Natural killer cell (primary cell): Measurements from ENCODE around the gene TMEM52B. TPM values are rescaled to one million over a fixed set of nuclear protein-coding genes. Genes with fewer than 3 reads are reported as not detected.

Source experiments
- ATAC-seq, 3 donors: fragments of 150-1000 bp in 2 of 3; fragments of 200-7000 bp in 1 of 3; cut with Tn5 transposase; 1 replicate in 1 of 3; 2 replicates in 2 of 3; pipeline ENCODE4 v1.10.0; 2021; ENCODE audit warnings: mild to moderate bottlenecking in 2 of 3, moderate library complexity in 2 of 3
- DNase-seq, 2 donors: peaks; one replicate each; pipeline versions ENCODE4 v3.0.0 to v3.0.0-alpha.2; 2013 to 2021; ENCODE audit warnings: mixed read lengths in 1 of 2
- H3K27ac ChIP-seq: one replicate; pipeline ENCODE4 v1.5.1; 2013; ENCODE audit warnings: mild to moderate bottlenecking, low read length
- H3K27me3 ChIP-seq: one replicate; pipeline ENCODE4 v1.6.1; 2013; ENCODE audit warnings: low read length; ENCODE audit not compliant: control insufficient read depth, insufficient read depth
- H3K36me3 ChIP-seq: one replicate; pipeline ENCODE4 v1.6.1; 2013; ENCODE audit warnings: low read length; ENCODE audit not compliant: control insufficient read depth, insufficient read depth
- H3K4me1 ChIP-seq: one replicate; pipeline ENCODE4 v1.6.1; 2013; ENCODE audit warnings: low read length; ENCODE audit not compliant: control insufficient read depth, insufficient read depth
- H3K4me3 ChIP-seq: one replicate; pipeline ENCODE4 v1.5.1; 2013; ENCODE audit warnings: low read length
- H3K9me3 ChIP-seq: one replicate; pipeline ENCODE4 v1.6.1; 2013; ENCODE audit warnings: low read length; ENCODE audit not compliant: control insufficient read depth, insufficient read depth
- H3K27ac Mint-ChIP-seq, 2 donors: one replicate each; pipeline ENCODE4 v1.8.0; 2022; ENCODE audit warnings: mild to moderate bottlenecking in 2 of 2, mixed read lengths in 2 of 2, moderate library complexity in 1 of 2
- H3K27me3 Mint-ChIP-seq, 2 donors: one replicate each; pipeline ENCODE4 v1.8.0; 2022; ENCODE audit warnings: low read depth in 2 of 2, mixed read lengths in 2 of 2
- H3K36me3 Mint-ChIP-seq: one replicate; pipeline ENCODE4 v1.8.0; 2022; ENCODE audit warnings: mixed read lengths
- H3K4me1 Mint-ChIP-seq, 2 donors: one replicate each; pipeline ENCODE4 v1.8.0; 2022; ENCODE audit warnings: mixed read lengths in 2 of 2
- H3K4me3 Mint-ChIP-seq: one replicate; pipeline ENCODE4 v1.8.0; 2022; ENCODE audit warnings: mild to moderate bottlenecking, moderate library complexity, mixed read lengths
- H3K9me3 Mint-ChIP-seq, 2 donors: one replicate each; pipeline ENCODE4 v1.8.0; 2022; ENCODE audit warnings: mixed read lengths in 2 of 2
- CTCF ChIP-seq: fragments of 200-600 bp; IDR thresholded peaks from one replicate; pipeline ENCODE4 v1.8.0; 2022; ENCODE audit warnings: antibody characterized with exemption
- WGBS: methylation state at CpG from one replicate; pipeline ENCODE4 v1.1.7; 2013; ENCODE audit warnings: missing lambda C conversion rate; ENCODE audit not compliant: insufficient coverage; 5-methylcytosine and 5-hydroxymethylcytosine counted together
- intact Hi-C: fragments of 100-400 bp; cut with micrococcal nuclease; formaldehyde crosslinking; loops from one replicate; pipeline ENCODE4 v1.14.2; 2022
- total RNA-seq, 4 donors: library from RNA; stranded (reverse); fragments of 120-200 nt in 1 of 4; gene quantifications; one replicate each; pipeline versions ENCODE4 v1.2.3 to v1.2.4, GENCODE V29; 2013 to 2022

TMEM52B gene
- total RNA-seq, 3 donors from 2014 or later (not counting 1 experiment from before 2014, with no cell fraction given): 1.5 TPM; not detected in 2

GRCh38 chr12:10226731-10227130, 47.9 kb downstream of the TMEM52B start:
- H3K27me3 ChIP-seq: no peaks in the 10 kb centered on the region
- no peaks in the 10 kb centered on the region for H3K9me3 ChIP-seq
- ATAC-seq (no peak), DNase-seq (no peak)
- peaks cover 12 to 13% of the 10 kb centered on the region in 2 donors for H3K4me1 Mint-ChIP-seq
- H3K4me3 ChIP-seq: no peak overlapping the region
- H3K27ac ChIP-seq: no peak overlapping the region
- no peaks in the 10 kb centered on the region for H3K4me1 ChIP-seq
- TF ChIP-seq CTCF: no peak
- H3K27ac Mint-ChIP-seq: peak overlapping the region in 1 of 2 donors; percentile 3
- no peaks in the 10 kb centered on the region for H3K9me3 Mint-ChIP-seq
- H3K36me3 Mint-ChIP-seq: peaks cover 9% of the 10 kb centered on the region
- no peak overlapping the region for H3K4me3 Mint-ChIP-seq
- peaks cover 23% of the 10 kb centered on the region for H3K36me3 ChIP-seq
- H3K27me3 Mint-ChIP-seq: no peaks in the 10 kb centered on the region
- whole genome bisulfite sequencing: 100% methylated on average over 1 of the region's 1 CpG
- intact Hi-C loops: no loop called here

- peak overlapping the region; percentile 33 for H3K4me3 Mint-ChIP-seq
- Histone ChIP-seq H3K9me3 (no peaks in the 10 kb centered on the region), H3K36me3 (peaks cover 14% of the 10 kb centered on the region), H3K27ac (no peak overlapping the region), H3K4me1 (no peaks in the 10 kb centered on the region), H3K27me3 (no peaks in the 10 kb centered on the region), H3K4me3 (no peak overlapping the region)
- ATAC-seq (no peak), DNase-seq (no peak)
- TF ChIP-seq CTCF: no peak
- 50% methylated on average over 1 of the region's 1 CpG for WGBS
- no peaks in the 10 kb centered on the region for H3K36me3 Mint-ChIP-seq
- no peaks in the 10 kb centered on the region for H3K9me3 Mint-ChIP-seq
- intact Hi-C loops: no loop called here
- no peaks in the 10 kb centered on the region for H3K27me3 Mint-ChIP-seq
- peaks cover 12 to 13% of the 10 kb centered on the region in 2 donors for H3K4me1 Mint-ChIP-seq
- H3K27ac Mint-ChIP-seq: no peak overlapping the region
These were observed 48.8 kb downstream of the TMEM52B start for GRCh38 chr12:10227648-10228047.

- no peak overlapping the region for H3K4me3 ChIP-seq
- H3K27me3 ChIP-seq: no peaks in the 10 kb centered on the region
- H3K27me3 Mint-ChIP-seq: no peaks in the 10 kb centered on the region
- H3K4me1 ChIP-seq: peaks cover 23% of the 10 kb centered on the region
- no peak overlapping the region for H3K27ac ChIP-seq
- H3K4me3 Mint-ChIP-seq: no peak overlapping the region
- peaks cover 13% of the 10 kb centered on the region for H3K9me3 ChIP-seq
- H3K36me3 Mint-ChIP-seq: peaks cover 6% of the 10 kb centered on the region
- no peaks in the 10 kb centered on the region for H3K9me3 Mint-ChIP-seq
- no peaks in the 10 kb centered on the region for H3K36me3 ChIP-seq
- H3K27ac Mint-ChIP-seq: no peak overlapping the region
- TF ChIP-seq CTCF: no peak
- DNase-seq (no peak), ATAC-seq (no peak)
- intact Hi-C loops: no loop called here
- H3K4me1 Mint-ChIP-seq: peaks cover 42 to 43% of the 10 kb centered on the region in 2 donors
These were observed 55.7 kb downstream of the TMEM52B start for GRCh38 chr12:10234562-10234961.
